H1 (cell line): ENCODE data around the gene COL5A1. TPM values are rescaled to one million over a fixed set of nuclear protein-coding genes. Genes with fewer than 3 reads are reported as not detected.

ENCODE experiments used
- CTCF ChIA-PET: fragments of 300-600 bp; sonication (Branson Sonifier 250); formaldehyde crosslinking; loops from one replicate; lab custom pipeline; 2021; ENCODE audit not compliant: partially characterized antibody; lab: Charles Lee
- POLR2A ChIA-PET: fragments of 300-600 bp; sonication (Branson Sonifier 250); formaldehyde crosslinking; loops from one replicate; lab custom pipeline; 2021; ENCODE audit warnings: inconsistent platforms; ENCODE audit not compliant: partially characterized antibody; lab: Charles Lee
- DNase-seq, 2 experiments: peaks; one replicate each; pipeline versions ENCODE4 v3.0.0 to v3.0.0-alpha.2; 2010 to 2022; ENCODE audit warnings: low spot score in 2 of 2, low read depth in 1 of 2, mixed read lengths in 1 of 2
- FAIRE-seq: peaks from 2 replicates; lab custom pipeline; 2011; peaks lifted over from hg19 to GRCh38; lab: Jason Lieb, UNC
- H2AFZ ChIP-seq: 2 replicates; pipeline ENCODE4 v1.8.1; 2012; ENCODE audit warnings: low read length, inconsistent platforms
- H2AK5ac ChIP-seq: 2 replicates; pipeline ENCODE4 v1.6.1; 2013; ENCODE audit warnings: low read depth, low read length
- H2BK120ac ChIP-seq: replicated peaks from 2 replicates; pipeline ENCODE3; 2013; ENCODE audit warnings: low read depth, low read length, inconsistent platforms
- H2BK12ac ChIP-seq: 2 replicates; pipeline ENCODE4 v1.6.1; 2013; ENCODE audit warnings: low read depth, low read length
- H2BK15ac ChIP-seq: 2 replicates; pipeline ENCODE4 v1.6.1; 2013; ENCODE audit warnings: low read length
- H2BK20ac ChIP-seq: 2 replicates; pipeline ENCODE4 v1.6.1; 2013; ENCODE audit warnings: low read length
- H2BK5ac ChIP-seq: 2 replicates; pipeline ENCODE4 v1.6.1; 2013; ENCODE audit warnings: low read depth, low read length
- H3K14ac ChIP-seq: 2 replicates; pipeline ENCODE4 v1.6.1; 2013; ENCODE audit warnings: inconsistent platforms; ENCODE audit not compliant: insufficient read length
- H3K18ac ChIP-seq: 2 replicates; pipeline ENCODE4 v1.6.1; 2013; ENCODE audit warnings: low read length; ENCODE audit errors: extremely low read depth
- H3K23ac ChIP-seq: 2 replicates; pipeline ENCODE4 v1.6.1; 2013; ENCODE audit warnings: inconsistent platforms; ENCODE audit not compliant: insufficient read length
- H3K23me2 ChIP-seq: 2 replicates; pipeline ENCODE4 v1.6.1; 2013; ENCODE audit warnings: low read depth, low read length
- H3K27ac ChIP-seq: 2 replicates; pipeline ENCODE4 v1.6.1; 2011; ENCODE audit warnings: low read depth, low read length, inconsistent platforms
- H3K27me3 ChIP-seq, 4 experiments: replicated peaks in 1 of 4; 1 replicate in 1 of 4; 2 replicates in 3 of 4; pipeline versions ENCODE4 v1.6.1 to v1.8.1; 2011 to 2013; ENCODE audit warnings: low read length in 3 of 4, mild to moderate bottlenecking in 3 of 4, inconsistent platforms in 2 of 4, mixed read lengths in 2 of 4, moderate library complexity in 1 of 4; ENCODE audit not compliant: control insufficient read depth in 3 of 4, insufficient read depth in 3 of 4; ENCODE audit errors: extremely low read depth in 1 of 4
- H3K36me3 ChIP-seq, 4 experiments: 2 replicates each; pipeline versions ENCODE4 v1.6.1 to v1.8.1; 2011 to 2013; ENCODE audit warnings: mild to moderate bottlenecking in 4 of 4, low read length in 3 of 4, moderate library complexity in 2 of 4, control low read depth in 1 of 4, inconsistent platforms in 1 of 4; ENCODE audit not compliant: insufficient read depth in 4 of 4, control insufficient read depth in 2 of 4
- H3K4ac ChIP-seq: replicated peaks from 2 replicates; pipeline ENCODE3; 2013; ENCODE audit warnings: low read length, low read depth, mixed read lengths, inconsistent platforms; ENCODE audit not compliant: insufficient read length
- H3K4me1 ChIP-seq, 4 experiments: replicated peaks in 1 of 4; 1 replicate in 1 of 4; 2 replicates in 3 of 4; pipeline versions ENCODE4 v1.6.1 to v1.8.1; 2011 to 2013; ENCODE audit warnings: low read length in 3 of 4, inconsistent platforms in 2 of 4, mixed read lengths in 1 of 4; ENCODE audit not compliant: insufficient read depth in 4 of 4, control insufficient read depth in 3 of 4
- H3K4me2 ChIP-seq, 2 experiments: 2 replicates each; pipeline versions ENCODE4 v1.6.1 to v1.8.1; 2011 to 2013; ENCODE audit warnings: low read depth in 2 of 2, low read length in 2 of 2, control low read depth in 1 of 2, inconsistent platforms in 1 of 2, mild to moderate bottlenecking in 1 of 2; ENCODE audit not compliant: insufficient read depth in 1 of 2
- H3K4me3 ChIP-seq, 4 experiments: fragments of 200-600, 300-600 bp in 1 of 4; sonication (generic), shearing (Covaris generic), sonication (Bioruptor Twin) in 1 of 4; 2 replicates each; pipeline versions ENCODE4 v1.5.1 to v1.8.1; 2011 to 2016; ENCODE audit warnings: low read length in 4 of 4, low read depth in 3 of 4, control low read depth in 2 of 4, inconsistent platforms in 2 of 4, mild to moderate bottlenecking in 2 of 4, mixed read lengths in 1 of 4, moderate library complexity in 1 of 4; ENCODE audit not compliant: insufficient read depth in 2 of 4; ENCODE audit errors: extremely low read depth in 1 of 4
- H3K56ac ChIP-seq: replicated peaks from 2 replicates; pipeline ENCODE3; 2013; ENCODE audit warnings: low read depth, mild to moderate bottlenecking, mixed read lengths, low read length, inconsistent platforms; ENCODE audit not compliant: insufficient read length
- H3K79me1 ChIP-seq: 2 replicates; pipeline ENCODE4 v1.6.1; 2013; ENCODE audit warnings: low read depth, low read length, control low read depth
- H3K79me2 ChIP-seq, 2 experiments: 2 replicates each; pipeline versions ENCODE4 v1.6.1 to v1.8.1; 2012 to 2013; ENCODE audit warnings: low read length in 2 of 2, mild to moderate bottlenecking in 2 of 2, inconsistent platforms in 1 of 2; ENCODE audit not compliant: insufficient read depth in 2 of 2, control insufficient read depth in 1 of 2
- H3K9ac ChIP-seq, 4 experiments: replicated peaks in 1 of 4; 1 replicate in 1 of 4; 2 replicates in 3 of 4; pipeline versions ENCODE4 v1.6.1 to v1.8.1; 2011 to 2013; ENCODE audit warnings: low read depth in 3 of 4, low read length in 3 of 4, control low read depth in 2 of 4, mild to moderate bottlenecking in 2 of 4, moderate library complexity in 2 of 4, inconsistent platforms in 1 of 4; ENCODE audit errors: extremely low read depth in 1 of 4
- H3K9me3 ChIP-seq, 2 experiments: 2 replicates each; pipeline versions ENCODE4 v1.6.1 to v1.8.1; 2012 to 2013; ENCODE audit warnings: mild to moderate bottlenecking in 2 of 2, moderate library complexity in 2 of 2, control low read depth in 1 of 2, inconsistent platforms in 1 of 2, low read depth in 1 of 2, low read length in 1 of 2, mixed read lengths in 1 of 2; ENCODE audit not compliant: insufficient read depth in 2 of 2
- H4K20me1 ChIP-seq, 2 experiments: replicated peaks in 1 of 2; 2 replicates each; pipeline versions ENCODE3 to v1.8.1; 2011 to 2013; ENCODE audit warnings: inconsistent platforms in 2 of 2, low read length in 2 of 2, mild to moderate bottlenecking in 1 of 2; ENCODE audit not compliant: insufficient read depth in 2 of 2, control insufficient read depth in 1 of 2
- H4K5ac ChIP-seq: 2 replicates; pipeline ENCODE4 v1.6.1; 2013; ENCODE audit warnings: low read length, low read depth, mixed read lengths, inconsistent platforms; ENCODE audit not compliant: insufficient read length
- H4K8ac ChIP-seq: 2 replicates; pipeline ENCODE4 v1.8.0; 2013; ENCODE audit warnings: mild to moderate bottlenecking, moderate library complexity, low read length, inconsistent platforms; ENCODE audit not compliant: insufficient read depth; ENCODE audit errors: extremely low read depth
- H4K91ac ChIP-seq: replicated peaks from 2 replicates; pipeline ENCODE3; 2013; ENCODE audit warnings: low read length, mixed read lengths, inconsistent platforms; ENCODE audit not compliant: insufficient read length
- ASH2L ChIP-seq: fragments of 200-600, 300-600 bp; sonication (generic); IDR thresholded peaks from one replicate; pipeline ENCODE4 v1.7.1; 2017; ENCODE audit warnings: low read length
- RAD21 ChIP-seq, 2 experiments: IDR thresholded peaks in 1 of 2; conservative IDR thresholded peaks in 1 of 2; 2 replicates each; pipeline ENCODE4 v1.6.1; 2011; ENCODE audit warnings: low read depth in 2 of 2, low read length in 2 of 2, improper control_type of control experiment in 1 of 2, inconsistent platforms in 1 of 2, mild to moderate bottlenecking in 1 of 2, moderate library complexity in 1 of 2
- whole genome bisulfite sequencing, 2 experiments: shearing (Covaris generic) in 1 of 2; methylation state at CpG; one replicate each; pipeline versions ENCODE4 v1.1.6 to v1.1.7; 2013 to 2015; ENCODE audit warnings: low lambda C conversion rate in 2 of 2, mixed read lengths in 2 of 2, inconsistent platforms in 1 of 2, low coverage in 1 of 2, missing lambda C conversion rate in 1 of 2; ENCODE audit not compliant: insufficient replicate concordance in 2 of 2, insufficient coverage in 1 of 2, insufficient read length in 1 of 2; ENCODE audit errors: extremely low coverage in 1 of 2, missing lambda C conversion rate in 1 of 2; 5-methylcytosine and 5-hydroxymethylcytosine counted together
- polyA plus RNA-seq, 7 experiments: library from polyadenylated mRNA; depleted of rRNA in 3 of 7; stranded (reverse) in 5 of 7; unstranded in 2 of 7; fragments of >200 nt in 5 of 7; fragments of 200-250 nt in 2 of 7; gene quantifications; 1 replicate in 5 of 7; 2 replicates in 1 of 7; 4 replicates in 1 of 7; pipeline versions ENCODE4 v1.2.1 to v1.2.3, GENCODE V29; 2011 to 2013; ENCODE audit warnings: missing spikeins in 2 of 7, mixed read lengths in 2 of 7
- total RNA-seq: library from RNA; stranded (reverse); fragmentation: NEBNext Ultra II Directional; extraction: Animal tissue kit (Norgen Biotek cat#: 25700); gene quantifications from 2 replicates; pipeline ENCODE4 v1.2.1, GENCODE V29; 2021

Gene COL5A1
- total and polyA plus RNA-seq, 2 of the 8 experiments (the other 6 are each of a cell fraction or from before 2014, with no cell fraction given), result 3.8 to 12.0 TPM

- Histone ChIP-seq H2BK5ac (no peak overlapping the region), H2BK20ac (no peak overlapping the region), H4K8ac (no peak overlapping the region), H2BK120ac (no peak overlapping the region), H3K4me3 (no peak overlapping the region), H3K27me3 (no peaks in the 10 kb centered on the region), H3K4me2 (no peak overlapping the region), H3K79me2 (no peaks in the 10 kb centered on the region), H4K5ac (no peak overlapping the region), H3K27ac (no peak overlapping the region), H3K56ac (no peak overlapping the region), H3K4me1 (peaks cover 0 to 10% (median 7%) of the 10 kb centered on the region in 4 experiments; a peak in 5 of 7 replicates), H3K4ac (no peak overlapping the region), H3K36me3 (no peaks in the 10 kb centered on the region), H3K9me3 (peaks cover 4 to 8% of the 10 kb centered on the region in 2 experiments), H4K20me1 (peaks cover 0 to 9% of the 10 kb centered on the region in 2 experiments), H2AK5ac (no peak overlapping the region), H3K79me1 (no peaks in the 10 kb centered on the region; the same call in 1 of the 2 replicates), H2BK12ac (no peak overlapping the region), H3K14ac (no peak overlapping the region), H4K91ac (no peak overlapping the region), H3K23ac (no peak overlapping the region), H3K18ac (no peak overlapping the region), H2BK15ac (no peak overlapping the region), H3K9ac (no peak overlapping the region), H3K23me2 (peaks cover 12% of the 10 kb centered on the region; the same call in 1 of the 2 replicates), H2AFZ (no peak overlapping the region)
- 93% methylated on average over 9 of the region's 10 CpGs; no CpG with 5 or more reads in 1 of the 2 experiments for WGBS, 2 experiments
- CTCF ChIA-PET, result interaction anchor here (0.8 to 2.5 kb wide), 12 partner anchors 9 to 208 kb away, joined by 3 to 7 read pairs (median 3); no protein-coding TSS in a partner anchor
- POLR2A ChIA-PET, result interaction anchor here (1.1 kb wide), 1 partner anchor 10 kb away, joined by 3 read pairs; no protein-coding TSS in a partner anchor
- peak in 1 of 2 experiments; percentile 33; a peak in 1 of 4 replicates for TF ChIP-seq RAD21 (IDR thresholded peaks at IDR 0.05 in 1 of 2, conservative IDR thresholded peaks at IDR 0.05 in 1 of 2; ENCODE audit: low read depth in 2 of 2, low read length in 2 of 2)
- no peak for TF ChIP-seq ASH2L
- DNase-seq (no peak), FAIRE-seq (no peak)
Observed at GRCh38 chr9:134655586-134656333, 14.2 kb downstream of the COL5A1 start.
